Measurements from ENCODE around the gene VPS39.

Gene VPS39

GRCh38 chr15:42130246-42130986, 77.7 kb downstream of the VPS39 start:
- DNase-seq (ENCODE audit: low spot score), result no peak

GRCh38 chr15:42129364-42129763, 78.7 kb downstream of the VPS39 start:
- DNase-seq (ENCODE audit: low spot score), result no peak

DNA sequence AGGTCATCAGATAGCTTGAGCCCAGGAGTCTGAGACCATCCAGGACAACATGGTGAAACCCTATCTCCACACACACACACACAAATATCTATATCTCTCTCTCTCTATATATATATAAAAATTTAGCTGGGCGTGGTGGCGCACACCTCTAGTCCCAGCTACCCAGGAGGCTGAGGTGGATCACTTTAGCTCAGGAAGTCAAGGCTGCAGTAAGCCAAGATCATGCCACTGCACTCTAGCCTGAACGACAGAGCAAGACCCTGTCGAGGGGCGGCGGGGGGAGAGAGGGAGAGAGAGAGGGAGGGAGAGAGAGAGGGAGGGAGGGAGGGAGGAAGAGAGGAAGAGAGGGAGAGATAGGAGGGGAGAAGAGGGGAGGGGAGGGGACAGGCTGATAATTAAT, 79.6 kb downstream of the VPS39 start:
- no peak for DNase-seq (ENCODE audit: low spot score)

DNA sequence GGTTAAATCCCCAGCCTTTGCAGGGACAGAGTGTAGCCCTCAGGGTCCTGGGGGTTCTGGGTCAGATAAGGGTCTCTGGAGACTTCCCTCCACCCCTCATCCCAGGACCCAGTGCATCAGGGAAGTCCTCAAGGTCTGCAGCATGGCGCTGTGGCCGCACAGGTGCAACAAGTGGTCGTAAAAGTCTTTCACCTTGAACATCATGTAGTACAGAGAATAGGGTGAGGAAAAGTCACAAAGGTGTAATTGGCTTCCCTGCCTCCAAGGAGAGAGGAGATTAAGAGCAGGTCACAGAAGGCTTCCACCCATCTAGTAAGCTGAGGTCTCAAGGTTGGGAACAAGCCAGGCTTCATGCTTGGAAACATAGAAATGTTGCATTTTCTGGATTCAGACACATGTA, 84.6 kb downstream of the VPS39 start:
- no peak for DNase-seq (ENCODE audit: low spot score)

DNA sequence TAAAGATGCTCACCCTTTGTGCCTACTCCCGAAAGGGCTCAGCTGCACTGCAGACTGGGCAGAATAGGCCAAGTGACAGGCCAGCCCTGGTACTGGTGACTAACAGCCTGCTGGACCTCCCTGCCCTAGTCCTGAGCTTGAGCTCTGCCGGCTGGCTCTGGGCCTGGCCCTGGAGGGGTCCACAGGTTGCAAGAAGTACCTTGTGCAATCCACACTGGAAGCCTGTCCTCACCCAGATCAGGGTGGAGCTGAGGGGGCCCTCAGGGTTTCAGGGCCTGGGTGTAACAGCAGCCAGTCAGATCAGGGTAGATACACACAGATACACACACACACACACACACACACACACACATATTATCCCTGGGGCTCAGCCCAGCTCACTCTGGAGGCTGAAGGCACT, 86.4 kb downstream of the VPS39 start:
- no peak for DNase-seq (ENCODE audit: low spot score)

DNA sequence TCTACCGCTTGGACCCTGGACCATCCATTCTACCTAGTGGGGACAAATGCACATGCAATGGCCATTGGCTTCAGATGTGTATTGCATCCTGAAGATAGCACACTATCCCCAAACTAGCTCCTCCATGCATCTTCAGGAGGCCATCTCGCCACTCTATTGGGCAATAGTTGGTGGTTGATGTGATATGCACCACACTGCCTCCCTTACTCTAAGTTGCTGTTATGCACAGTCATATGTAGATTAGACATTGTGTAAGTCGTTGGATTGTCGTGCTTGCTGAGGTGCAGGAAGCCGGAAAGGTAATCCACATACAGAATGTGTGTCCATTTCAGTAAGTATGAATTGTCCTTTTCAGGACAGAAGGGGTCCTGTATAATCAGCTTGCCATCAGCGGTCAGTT, 87.1 kb downstream of the VPS39 start:
- no peak for DNase-seq (ENCODE audit: low spot score)

DNA sequence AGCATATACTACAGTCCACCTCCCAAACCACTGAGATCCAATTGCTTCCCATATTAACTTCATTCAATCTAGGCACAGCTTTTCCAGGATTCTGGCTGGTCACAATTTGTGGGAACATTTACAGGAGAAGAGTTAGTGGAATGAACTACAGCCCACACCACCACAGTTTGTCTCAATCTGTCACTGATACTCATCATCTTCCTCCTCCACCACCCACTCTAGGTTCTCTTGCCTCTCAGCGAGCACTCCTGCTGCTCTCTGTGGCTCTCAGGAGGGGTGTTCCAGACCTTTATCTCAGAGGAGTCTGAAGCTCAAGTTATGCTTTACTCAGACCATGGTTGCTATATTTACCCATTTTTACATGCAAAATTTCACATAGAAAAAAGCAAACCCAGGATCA, 87.8 kb downstream of the VPS39 start:
- no peak for DNase-seq (ENCODE audit: low spot score)

DNA sequence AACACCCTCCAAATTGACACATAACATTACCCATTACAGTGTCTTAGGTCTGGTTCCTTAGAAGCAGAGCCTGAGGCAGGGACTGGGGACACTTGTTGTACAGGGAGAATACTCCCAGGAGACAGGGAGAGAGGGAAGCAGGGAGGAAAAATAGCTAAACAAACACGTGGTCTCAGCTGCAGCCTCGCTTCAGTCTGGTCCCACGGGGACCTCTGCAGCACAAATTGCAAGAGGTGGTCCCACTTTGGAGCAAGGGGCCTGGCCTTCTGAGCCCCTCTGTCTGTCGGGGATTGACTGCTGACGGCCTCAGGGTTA, 88.7 kb downstream of the VPS39 start:
- DNase-seq (ENCODE audit: low spot score), result no peak

DNA sequence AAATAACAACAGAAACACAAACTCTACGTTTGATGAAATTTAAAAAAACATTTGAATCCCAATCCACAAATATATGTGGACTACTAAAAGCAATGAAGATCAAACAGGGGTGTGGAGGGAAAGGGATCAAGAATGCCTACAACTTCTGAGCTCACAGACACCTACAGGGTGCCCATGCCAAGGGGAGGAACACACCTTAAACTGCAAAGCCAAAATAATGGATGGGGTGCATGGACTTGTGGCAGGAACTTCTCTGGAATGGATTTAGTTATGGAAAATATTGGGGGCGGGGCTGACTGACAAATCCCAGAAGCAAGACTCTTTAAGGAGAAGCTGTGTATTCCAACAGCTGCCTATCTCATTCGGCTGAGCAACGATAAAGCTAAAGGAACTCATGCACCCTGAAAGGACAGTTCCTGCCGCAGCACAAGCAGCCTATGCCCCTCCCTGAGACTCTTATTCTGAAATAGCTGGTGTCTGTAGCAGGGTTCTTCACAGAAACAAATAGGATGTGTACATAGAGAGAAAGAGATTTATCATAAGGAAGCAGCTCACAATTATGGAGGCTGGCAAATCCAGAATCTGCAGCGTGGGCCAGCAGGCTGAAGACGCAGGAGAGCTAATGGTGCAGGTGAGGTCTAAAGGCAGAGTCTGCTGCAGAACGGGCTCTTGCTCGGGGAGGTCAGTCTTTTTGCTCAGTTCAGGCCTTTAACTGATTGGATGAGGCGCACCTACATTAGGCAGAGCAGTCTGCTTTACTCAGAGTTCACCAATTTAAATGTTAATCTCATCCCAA, 89.3 kb downstream of the VPS39 start:
- DNase-seq (ENCODE audit: low spot score), result no peak

GRCh38 chr15:42111924-42112323, 96.2 kb downstream of the VPS39 start:
- DNase-seq (ENCODE audit: low spot score), result no peak

DNA sequence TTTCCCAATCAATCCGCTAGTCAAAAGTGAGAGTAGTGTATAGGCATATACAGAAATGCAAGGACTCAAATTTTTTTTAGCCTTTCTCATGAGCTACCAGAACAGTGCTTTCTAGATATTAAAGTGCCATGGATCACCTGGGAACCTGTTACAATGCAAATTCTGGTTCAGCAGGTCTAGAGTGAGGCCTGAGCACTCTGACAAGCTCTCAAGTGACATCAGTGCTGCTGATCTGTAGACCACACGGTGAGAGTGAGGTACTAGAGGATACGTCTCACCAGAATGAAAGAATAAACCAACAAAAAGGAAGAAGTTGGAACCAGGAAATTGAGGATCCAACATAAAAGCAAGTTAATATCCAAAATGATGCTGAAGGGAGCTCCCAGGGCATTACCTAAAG, 97.7 kb downstream of the VPS39 start:
- no peak for DNase-seq (ENCODE audit: low spot score)

- DNase-seq (ENCODE audit: low spot score), result no peak
Observed at GRCh38 chr15:42108806-42109205, 99.3 kb downstream of the VPS39 start.

Data from AG08395 (cell line).